ENCODE results near the gene DNAAF6. TPM values are rescaled to one million over a fixed set of nuclear protein-coding genes. Genes with fewer than 3 reads are reported as not detected.

Gene DNAAF6
- total and polyA plus RNA-seq, 4 donors = 1.7 to 4.9 (median 3.0) TPM

DNA sequence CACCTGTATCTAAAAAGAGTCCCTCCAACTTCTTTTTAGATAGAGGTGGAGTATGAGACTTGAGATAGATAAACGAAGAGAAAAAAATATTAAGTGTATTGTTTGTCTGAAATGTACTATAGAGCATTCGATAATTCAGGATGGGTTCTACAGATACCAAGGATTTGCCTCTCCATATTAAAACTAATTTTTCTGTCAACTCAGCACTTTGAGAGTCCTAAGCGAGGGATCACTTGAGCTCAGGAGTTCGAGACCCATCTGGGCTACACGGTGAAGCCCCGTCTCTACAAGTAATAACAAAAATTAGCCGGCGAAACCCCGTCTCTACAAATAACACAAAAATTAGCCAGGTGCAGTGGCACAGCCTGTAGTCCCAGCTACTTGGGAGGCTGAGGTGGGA lies 1.5 kb downstream of the DNAAF6 start:
- Histone ChIP-seq H3K27ac (ENCODE audit: low read depth in 1 of 2, low read length in 1 of 2) (no peak overlapping the region), H3K27me3 (ENCODE audit: control insufficient read depth in 3 of 3, insufficient read depth in 3 of 3, low read length in 2 of 3) (peaks cover 3 to 30% (median 23%) of the 10 kb centered on the region in 3 donors), H3K4me3 (no peak overlapping the region), H3K4me1 (ENCODE audit: control insufficient read depth in 5 of 5, insufficient read depth in 5 of 5, low read length in 5 of 5) (peaks cover 0 to 4% (median 0%) of the 10 kb centered on the region in 5 donors), H3K36me3 (ENCODE audit: control insufficient read depth in 4 of 4, insufficient read depth in 4 of 4, low read length in 4 of 4) (no peaks in the 10 kb centered on the region), H3K9ac (ENCODE audit: insufficient read depth in 1 of 2, low read length in 2 of 2) (no peak overlapping the region), H3K9me3 (ENCODE audit: control insufficient read depth in 4 of 4, insufficient read depth in 3 of 4, low read length in 3 of 4) (peaks cover 0 to 8% (median 0%) of the 10 kb centered on the region in 4 donors)
- TF ChIP-seq, protein P1, sequence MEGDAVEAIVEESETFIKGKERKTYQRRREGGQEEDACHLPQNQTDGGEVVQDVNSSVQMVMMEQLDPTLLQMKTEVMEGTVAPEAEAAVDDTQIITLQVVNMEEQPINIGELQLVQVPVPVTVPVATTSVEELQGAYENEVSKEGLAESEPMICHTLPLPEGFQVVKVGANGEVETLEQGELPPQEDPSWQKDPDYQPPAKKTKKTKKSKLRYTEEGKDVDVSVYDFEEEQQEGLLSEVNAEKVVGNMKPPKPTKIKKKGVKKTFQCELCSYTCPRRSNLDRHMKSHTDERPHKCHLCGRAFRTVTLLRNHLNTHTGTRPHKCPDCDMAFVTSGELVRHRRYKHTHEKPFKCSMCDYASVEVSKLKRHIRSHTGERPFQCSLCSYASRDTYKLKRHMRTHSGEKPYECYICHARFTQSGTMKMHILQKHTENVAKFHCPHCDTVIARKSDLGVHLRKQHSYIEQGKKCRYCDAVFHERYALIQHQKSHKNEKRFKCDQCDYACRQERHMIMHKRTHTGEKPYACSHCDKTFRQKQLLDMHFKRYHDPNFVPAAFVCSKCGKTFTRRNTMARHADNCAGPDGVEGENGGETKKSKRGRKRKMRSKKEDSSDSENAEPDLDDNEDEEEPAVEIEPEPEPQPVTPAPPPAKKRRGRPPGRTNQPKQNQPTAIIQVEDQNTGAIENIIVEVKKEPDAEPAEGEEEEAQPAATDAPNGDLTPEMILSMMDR (IDR thresholded peaks at IDR 0.05; ENCODE audit: control extremely low read depth, extremely low read depth) = no peak
- DNase-seq (no peak), ATAC-seq (ENCODE audit: insufficient read depth, low FRiP score) (no peak)
- 91 to 97% methylated on average over 9 of the region's 9 CpGs for WGBS, 2 donors

DNA sequence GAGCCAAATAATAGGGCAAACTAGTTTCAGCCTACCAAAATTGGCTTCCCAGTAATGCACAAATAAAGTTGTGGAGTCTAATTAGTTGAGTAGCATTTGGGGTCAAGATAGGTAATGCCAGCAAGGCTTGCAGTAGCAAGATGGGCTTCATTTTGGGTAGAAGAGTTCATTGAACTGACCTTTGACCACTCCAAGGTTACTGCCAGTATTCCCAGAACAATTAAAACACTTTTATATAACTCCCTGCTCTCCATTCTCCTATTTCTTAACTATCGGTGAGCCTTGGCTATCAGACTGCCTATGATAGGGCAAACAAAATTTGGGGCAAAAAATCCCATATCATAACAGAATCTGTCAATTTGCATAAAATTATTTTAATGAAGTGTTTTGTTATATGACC lies 7.1 kb downstream of the DNAAF6 start:
- Histone ChIP-seq H3K36me3 (ENCODE audit: control insufficient read depth in 4 of 4, insufficient read depth in 4 of 4, low read length in 4 of 4) (no peaks in the 10 kb centered on the region), H3K9ac (ENCODE audit: insufficient read depth in 1 of 2, low read length in 2 of 2) (no peak overlapping the region), H3K4me3 (no peak overlapping the region), H3K4me1 (ENCODE audit: control insufficient read depth in 5 of 5, insufficient read depth in 5 of 5, low read length in 5 of 5) (no peaks in the 10 kb centered on the region), H3K27ac (ENCODE audit: low read depth in 1 of 2, low read length in 1 of 2) (no peak overlapping the region), H3K27me3 (ENCODE audit: control insufficient read depth in 3 of 3, insufficient read depth in 3 of 3, low read length in 2 of 3) (peaks cover 3 to 43% (median 13%) of the 10 kb centered on the region in 3 donors), H3K9me3 (ENCODE audit: control insufficient read depth in 4 of 4, insufficient read depth in 3 of 4, low read length in 3 of 4) (no peaks in the 10 kb centered on the region)
- WGBS, 2 donors = 81 to 85% methylated on average over 1 of the region's 1 CpG
- ATAC-seq (ENCODE audit: insufficient read depth, low FRiP score) = no peak
- no peak for DNase-seq
- TF ChIP-seq, protein P1 (IDR thresholded peaks at IDR 0.05; ENCODE audit: control extremely low read depth, extremely low read depth) = no peak

DNA sequence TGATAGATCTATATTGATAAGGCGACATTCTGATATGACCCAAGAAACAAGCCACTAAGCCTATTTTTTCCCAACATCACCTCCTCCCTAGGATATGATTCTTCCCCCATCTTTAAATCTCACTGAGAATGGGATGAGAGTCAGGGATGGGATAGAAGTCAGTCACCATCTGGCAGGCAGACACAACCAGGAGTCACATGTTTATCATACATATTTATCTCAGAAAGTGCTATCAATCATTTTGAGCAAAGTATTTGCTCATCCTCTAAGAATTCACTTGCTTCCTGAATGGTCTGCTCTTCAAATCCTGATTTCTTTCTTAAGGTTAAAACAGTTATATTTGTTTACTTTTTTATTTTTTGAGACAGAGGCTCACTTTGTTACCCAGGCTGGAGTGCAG lies 20.3 kb downstream of the DNAAF6 start:
- Histone ChIP-seq H3K4me1 (ENCODE audit: control insufficient read depth in 5 of 5, insufficient read depth in 5 of 5, low read length in 5 of 5) (no peaks in the 10 kb centered on the region), H3K27ac (ENCODE audit: low read depth in 1 of 2, low read length in 1 of 2) (no peak overlapping the region), H3K9me3 (ENCODE audit: control insufficient read depth in 4 of 4, insufficient read depth in 3 of 4, low read length in 3 of 4) (no peaks in the 10 kb centered on the region), H3K36me3 (ENCODE audit: control insufficient read depth in 4 of 4, insufficient read depth in 4 of 4, low read length in 4 of 4) (no peaks in the 10 kb centered on the region), H3K4me3 (no peak overlapping the region), H3K9ac (ENCODE audit: insufficient read depth in 1 of 2, low read length in 2 of 2) (no peak overlapping the region), H3K27me3 (ENCODE audit: control insufficient read depth in 3 of 3, insufficient read depth in 3 of 3, low read length in 2 of 3) (peaks cover 0 to 29% (median 7%) of the 10 kb centered on the region in 3 donors)
- TF ChIP-seq, protein P1 (IDR thresholded peaks at IDR 0.05; ENCODE audit: control extremely low read depth, extremely low read depth) = no peak
- ATAC-seq (ENCODE audit: insufficient read depth, low FRiP score) (no peak), DNase-seq (no peak)
- 89 to 94% methylated on average over 1 of the region's 1 CpG for WGBS, 2 donors

All from lung (tissue), 12 donors.